HG03354 (cell line): ENCODE data around the gene PHF10.
"Not testable (repeated sequence)": the region's sequence is repeated elsewhere in the genome, so short reads cannot be mapped to it uniquely, and the experiment has no call there.

Source experiments
- ATAC-seq: cut with Tn5 transposase; IDR thresholded peaks from one replicate; pipeline ENCODE4 v1.9.1; 2021; ENCODE audit warnings: mild to moderate bottlenecking; ENCODE audit not compliant: unreplicated experiment, poor library complexity, severe bottlenecking

The PHF10 gene

GRCh38 chr6:169724494-169725124 lies at the start of gene PHF10:
TSS of gene PHF10 (minus strand) at chr6:169724500. CDS start at chr6:169723931, 569 bp downstream.
- ATAC-seq: peak; percentile 47

DNA sequence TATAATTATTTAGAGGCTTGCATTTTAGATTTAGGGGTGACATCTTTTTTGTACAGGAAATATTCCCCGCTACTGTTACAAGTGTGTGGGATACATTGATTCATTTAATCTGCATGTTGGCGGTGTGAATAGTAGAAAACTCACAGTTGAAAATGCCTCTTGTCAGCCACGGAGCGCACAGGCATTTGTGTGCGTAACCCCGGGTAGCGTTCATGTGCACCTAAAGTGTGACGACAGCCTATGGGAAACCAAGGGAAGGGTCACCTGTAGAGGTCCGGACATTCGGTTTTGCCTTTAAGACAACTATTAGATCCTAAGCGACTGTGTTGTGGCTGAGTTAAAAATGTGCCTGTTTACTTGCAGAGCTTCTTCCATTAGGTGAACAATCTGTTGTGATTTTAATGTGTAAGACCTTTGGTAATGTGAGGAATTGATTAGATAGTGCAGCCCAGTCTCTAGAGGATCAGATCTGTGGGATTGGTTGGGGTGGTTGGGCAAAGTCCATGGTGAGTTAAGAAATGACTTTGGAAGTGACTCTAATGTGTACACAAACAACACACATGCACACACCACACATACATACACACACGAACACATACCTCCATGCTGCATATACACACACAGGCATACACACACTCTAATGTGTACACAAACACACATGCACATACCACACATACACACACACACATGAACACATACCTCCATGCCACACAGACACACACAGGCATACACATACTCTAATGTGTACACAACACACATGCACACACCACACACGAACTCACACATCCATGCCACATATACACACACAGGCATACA lies 42.8 kb upstream of the PHF10 start:
- ATAC-seq: no peak

- no peak for ATAC-seq
Measured at GRCh38 chr6:169766232-169766631, 41.9 kb upstream of the PHF10 start.

DNA sequence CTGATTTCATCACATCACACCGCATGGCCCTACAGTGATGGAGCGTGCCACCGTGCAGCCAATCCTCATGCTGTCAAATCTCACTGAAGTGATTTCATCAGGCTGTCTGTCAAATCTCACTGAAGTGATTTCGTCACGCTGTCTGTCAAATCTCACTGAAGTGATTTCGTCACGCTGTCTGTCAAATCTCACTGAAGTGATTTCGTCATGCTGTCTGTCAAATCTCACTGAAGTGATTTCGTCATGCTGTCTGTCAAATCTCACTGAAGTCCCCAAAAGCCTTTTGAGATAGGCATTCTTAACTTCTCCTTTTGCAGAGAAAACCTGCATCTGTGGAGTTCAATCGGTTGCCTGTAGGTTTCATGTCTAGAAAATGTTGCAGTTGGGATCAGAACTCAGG lies 41.5 kb upstream of the PHF10 start:
- ATAC-seq: not testable (repeated sequence)

DNA sequence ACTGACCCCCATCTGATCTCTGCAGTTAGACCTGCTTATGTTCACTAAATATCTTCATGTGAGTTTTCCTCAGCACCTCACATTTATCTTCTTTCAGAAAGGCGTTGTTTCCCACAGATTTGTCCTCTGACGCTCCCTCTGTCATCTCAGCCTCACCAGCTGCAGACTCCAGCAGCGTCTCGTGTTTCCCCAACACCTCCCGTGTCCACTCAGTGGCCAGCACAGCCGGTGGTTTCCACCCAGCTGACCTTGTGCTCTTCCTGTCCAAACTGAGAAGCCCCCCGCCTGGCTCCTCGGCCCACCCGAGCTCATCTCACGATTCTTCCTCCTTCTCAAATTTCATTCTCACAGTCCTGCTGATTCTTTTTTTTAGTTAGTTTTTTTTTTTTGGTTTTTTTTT lies 39.6 kb upstream of the PHF10 start:
- ATAC-seq: no peak

- ATAC-seq: no peak
Measured at GRCh38 chr6:169763308-169763707, 39.0 kb upstream of the PHF10 start.

DNA sequence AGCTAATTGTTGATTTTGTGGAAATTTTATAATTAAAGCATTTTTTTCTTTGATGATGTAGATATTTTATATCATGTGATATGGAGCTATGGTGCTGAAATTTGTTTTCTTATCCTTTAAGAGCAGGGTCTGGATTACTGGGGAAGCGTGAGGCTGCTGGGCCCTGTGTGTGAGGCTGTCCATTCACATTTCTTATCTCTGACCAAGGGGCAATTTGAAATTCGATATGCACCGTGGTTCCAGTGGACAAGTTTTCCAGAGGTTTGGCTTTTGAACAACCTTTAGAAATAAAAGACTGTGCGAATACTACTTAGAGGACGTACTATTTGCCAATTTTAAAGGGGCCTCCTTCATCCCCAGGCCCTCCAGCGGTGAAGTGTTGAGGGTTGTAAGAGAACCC lies 30.9 kb upstream of the PHF10 start:
- ATAC-seq: no peak

GRCh38 chr6:169752074-169752623 lies 27.8 kb upstream of the PHF10 start:
- peak; percentile 2 for ATAC-seq

DNA sequence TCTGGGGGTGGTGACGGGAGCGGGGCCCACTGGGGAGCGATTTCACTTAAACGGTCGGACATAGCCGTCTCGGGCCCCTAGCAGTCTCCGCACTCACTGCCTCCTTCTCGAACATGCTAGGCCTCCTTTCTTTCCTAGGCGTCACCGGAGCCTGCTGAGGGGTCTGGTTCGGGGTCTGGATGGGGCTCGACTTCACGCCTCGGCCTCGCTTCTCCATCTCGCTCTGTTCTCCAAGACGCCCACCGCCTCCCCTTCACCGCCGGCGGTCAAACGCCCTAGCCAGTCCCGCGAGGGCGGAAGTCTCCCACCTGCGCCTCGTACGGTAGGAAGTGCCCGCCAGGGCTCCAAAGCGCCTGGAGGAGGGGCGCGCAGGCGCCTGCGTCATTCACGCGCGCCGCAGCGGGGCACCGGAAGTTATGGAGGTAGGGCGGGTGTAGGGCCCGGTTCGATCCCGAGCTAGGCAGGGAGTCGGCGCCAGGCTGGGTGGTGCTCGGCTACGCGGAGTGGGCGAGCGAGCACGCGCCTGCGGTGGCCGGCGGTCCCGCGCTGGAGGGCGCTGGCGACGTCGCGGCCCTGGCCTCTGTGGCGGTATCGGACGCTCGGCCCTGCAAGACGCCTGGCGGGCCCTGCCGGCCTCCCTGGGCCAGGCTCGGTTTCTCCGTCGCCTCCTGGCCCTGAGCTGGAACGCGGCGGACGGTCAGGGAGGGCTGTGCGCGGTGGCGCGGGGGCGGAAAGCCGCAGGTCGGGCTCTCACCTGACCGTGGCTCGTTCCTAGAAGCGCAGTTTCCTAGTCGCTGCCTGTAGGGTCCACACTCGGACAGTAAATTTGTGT lies 27.2 kb upstream of the PHF10 start, which contains the start of the genes DYNLT2 and ERMARD:
Gene DYNLT2, minus strand, starts transcription at position 331 of the 832 bp plus-strand sequence. Its CDS starts 114 bp downstream, at position 217.
Gene ERMARD, plus strand, starts transcription at position 381 of the 832 bp plus-strand sequence. Its CDS starts 36 bp downstream, at position 417.
- ATAC-seq: peak; percentile 95

- no peak for ATAC-seq
Measured at GRCh38 chr6:169746556-169746955, 22.3 kb upstream of the PHF10 start.

- no peak for ATAC-seq
Measured at GRCh38 chr6:169745405-169745804, 21.1 kb upstream of the PHF10 start.

- ATAC-seq: no peak
Measured at GRCh38 chr6:169741344-169741743, 17.0 kb upstream of the PHF10 start.

DNA sequence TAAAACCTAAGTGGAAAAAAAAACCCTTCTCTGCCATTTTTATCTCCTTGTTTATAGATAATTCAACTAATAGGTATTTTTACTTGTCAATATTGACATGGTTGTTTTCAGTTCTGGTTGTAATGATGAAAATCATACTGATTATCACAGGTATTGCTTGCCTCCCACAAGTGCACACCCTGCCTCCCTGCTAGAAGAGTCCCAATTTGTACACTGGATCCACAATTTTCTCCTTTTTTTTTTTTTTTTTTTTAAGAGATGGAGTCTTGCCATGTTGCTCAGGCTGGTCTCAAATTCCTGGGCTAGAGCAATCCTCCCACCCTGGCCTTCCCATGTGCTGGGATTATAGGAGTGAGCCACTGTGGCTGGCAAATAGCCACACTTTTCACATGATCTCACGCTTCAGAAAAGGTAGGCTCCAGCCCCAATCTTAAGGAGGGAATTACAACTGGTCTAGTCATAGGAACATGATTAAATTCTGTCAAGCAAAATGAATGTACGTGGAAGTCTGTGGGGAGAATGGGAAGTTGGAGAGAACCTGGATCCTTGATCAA lies 14.8 kb upstream of the PHF10 start:
- no peak for ATAC-seq

GRCh38 chr6:169738204-169738975 lies 14.1 kb upstream of the PHF10 start:
- ATAC-seq: no peak

- no peak for ATAC-seq
Measured at GRCh38 chr6:169729961-169730360, 5.7 kb upstream of the PHF10 start.

DNA sequence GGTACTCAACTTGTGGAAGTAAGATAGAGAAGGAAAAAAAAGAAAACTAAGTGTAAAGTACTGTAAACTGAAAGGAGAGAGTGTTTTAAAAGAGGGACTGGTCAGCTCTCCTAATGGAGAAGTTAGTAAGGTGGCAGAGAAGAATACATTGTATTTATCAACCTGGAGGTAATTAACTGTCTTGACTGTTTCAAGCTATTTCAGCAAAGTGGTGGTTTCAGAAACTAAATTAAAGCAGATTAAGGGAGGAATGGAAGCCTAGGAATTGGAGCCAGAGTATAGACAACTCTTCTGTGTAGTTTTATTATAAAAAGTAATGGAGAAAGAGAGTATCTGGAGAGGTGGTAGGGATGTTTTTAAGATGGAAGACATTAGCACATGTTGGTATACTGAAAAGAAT lies 2.7 kb upstream of the PHF10 start:
- no peak for ATAC-seq

GRCh38 chr6:169726049-169726400 lies 1.7 kb upstream of the PHF10 start:
- ATAC-seq: no peak

GRCh38 chr6:169725125-169726048 lies 1.1 kb upstream of the PHF10 start:
- ATAC-seq: peak; percentile 17
